Activated naive CD4-positive, alpha-beta T cell treated with anti-CD3 and anti-CD28 coated beads, Interleukin-2, amount 50 U/mL, for 72 hours (primary cell): ENCODE results near the gene LDLRAD3. TPM values are rescaled to one million over a fixed set of nuclear protein-coding genes. Genes with fewer than 3 reads are reported as not detected.

Experiments
- ATAC-seq, 2 donors: fragments of 150-1000 bp; cut with Tn5 transposase; 2 replicates each; pipeline ENCODE4 v1.10.0; 2021; ENCODE audit warnings: mild to moderate bottlenecking in 2 of 2, moderate library complexity in 2 of 2
- DNase-seq, 2 donors: peaks; one replicate each; pipeline ENCODE4 v3.0.0; 2021 to 2022; ENCODE audit warnings: low spot score in 2 of 2
- H3K27ac Mint-ChIP-seq, 2 donors: one replicate each; pipeline ENCODE4 v1.8.0; 2022; ENCODE audit warnings: mild to moderate bottlenecking in 2 of 2, mixed read lengths in 2 of 2
- H3K36me3 Mint-ChIP-seq, 2 donors: one replicate each; pipeline ENCODE4 v1.8.0; 2022; ENCODE audit warnings: mixed read lengths in 2 of 2
- H3K9me3 Mint-ChIP-seq, 2 donors: one replicate each; pipeline ENCODE4 v1.8.0; 2022; ENCODE audit warnings: mixed read lengths in 2 of 2
- total RNA-seq, 2 donors: library from RNA; stranded (reverse); gene quantifications; one replicate each; pipeline ENCODE4 v1.2.3, GENCODE V29; 2022

The LDLRAD3 gene
- total RNA-seq, 2 donors from 2014 or later, result 0.27 to 0.82 TPM

- Mint-ChIP-seq H3K36me3 (no peaks in the 10 kb centered on the region), H3K9me3 (peaks cover 13 to 14% of the 10 kb centered on the region in 2 donors), H3K27ac (no peak overlapping the region)
- DNase-seq, result no peak
- ATAC-seq, result no peak
These were observed 113.6 kb downstream of the LDLRAD3 start for GRCh38 chr11:36057379-36058042.

DNA sequence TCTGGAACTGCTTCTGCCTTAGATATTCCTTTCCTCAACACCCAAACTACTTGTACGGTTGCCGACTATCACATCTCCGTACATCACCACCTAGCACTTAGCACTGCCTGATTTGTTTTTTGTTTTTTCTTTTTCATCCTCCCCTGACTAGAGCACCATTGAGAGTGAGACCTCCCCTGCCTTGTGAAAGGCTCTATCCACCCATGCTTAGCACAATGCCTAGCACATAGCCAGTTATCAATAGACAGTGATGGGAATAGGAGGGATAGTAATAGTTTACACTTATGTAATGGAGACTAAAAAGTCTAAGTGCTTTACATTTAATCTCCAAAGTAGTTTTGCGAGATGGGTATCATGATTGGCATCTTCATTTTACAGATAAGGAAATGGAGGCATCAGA lies 115.8 kb downstream of the LDLRAD3 start:
- peaks cover 10 to 11% of the 10 kb centered on the region in 2 donors for H3K9me3 Mint-ChIP-seq
- peaks cover 0 to under 1% of the 10 kb centered on the region in 2 donors for H3K36me3 Mint-ChIP-seq
- ATAC-seq, result no peak
- DNase-seq, result no peak
- no peak overlapping the region for H3K27ac Mint-ChIP-seq

GRCh38 chr11:36060926-36061325 lies 117.1 kb downstream of the LDLRAD3 start:
- ATAC-seq (no peak), DNase-seq (no peak)
- H3K9me3 Mint-ChIP-seq, result peaks cover 4 to 5% of the 10 kb centered on the region in 2 donors
- no peak overlapping the region for H3K27ac Mint-ChIP-seq
- H3K36me3 Mint-ChIP-seq, result peaks cover 0 to 4% of the 10 kb centered on the region in 2 donors

GRCh38 chr11:36061471-36061870 lies 117.6 kb downstream of the LDLRAD3 start:
- ATAC-seq (no peak), DNase-seq (no peak)
- H3K36me3 Mint-ChIP-seq, result peaks cover 2 to 4% of the 10 kb centered on the region in 2 donors
- H3K27ac Mint-ChIP-seq, result no peak overlapping the region
- H3K9me3 Mint-ChIP-seq, result peaks cover 4 to 6% of the 10 kb centered on the region in 2 donors

DNA sequence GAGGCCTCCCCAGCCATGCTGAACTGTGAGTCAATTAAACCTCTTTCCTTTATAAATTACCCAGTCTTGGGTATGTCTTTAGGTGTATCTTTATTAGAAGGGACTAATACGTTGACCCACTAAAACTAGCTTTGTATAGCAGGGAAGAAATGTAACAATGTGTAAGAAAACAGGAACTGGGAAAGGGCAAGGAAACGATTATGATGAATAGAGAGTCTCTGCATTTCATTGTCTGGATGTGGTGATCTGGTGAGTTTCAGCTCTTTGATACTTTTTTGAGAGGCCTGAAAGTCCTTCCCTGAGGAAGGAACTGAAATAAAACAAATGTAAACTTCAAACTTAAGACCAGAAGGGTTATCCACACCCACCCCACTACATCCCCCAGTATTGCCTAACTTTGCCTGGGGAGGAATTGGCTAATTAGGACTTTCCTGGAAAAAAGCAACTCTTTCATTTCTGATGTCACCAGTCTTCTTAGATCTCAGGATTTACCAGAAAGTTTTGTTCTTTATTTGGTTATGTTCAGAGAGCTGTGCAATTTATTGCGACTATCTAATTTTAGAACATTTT lies 119.0 kb downstream of the LDLRAD3 start:
- no peak for ATAC-seq
- Mint-ChIP-seq H3K36me3 (peaks cover 4 to 8% of the 10 kb centered on the region in 2 donors), H3K27ac (no peak overlapping the region), H3K9me3 (peaks cover 8 to 12% of the 10 kb centered on the region in 2 donors)
- DNase-seq, result no peak

DNA sequence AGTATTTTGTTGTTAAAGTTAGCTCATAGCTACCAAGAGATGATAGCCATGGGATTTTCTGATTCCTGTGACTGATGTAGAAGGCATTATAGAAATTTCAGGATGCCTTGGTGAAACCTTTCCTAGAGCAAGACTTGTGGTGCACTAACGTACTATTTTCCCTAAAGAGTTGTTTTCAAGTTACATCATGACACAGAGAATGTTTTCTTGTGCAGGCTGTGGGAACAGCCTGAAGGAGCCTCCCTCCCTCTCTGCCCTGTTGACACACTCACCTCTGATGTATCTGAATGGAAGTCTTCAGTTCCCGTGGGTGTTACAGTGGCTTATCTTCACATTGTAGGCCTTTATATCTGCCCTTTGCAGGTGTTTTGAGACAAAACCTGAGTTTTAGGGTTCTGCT lies 121.6 kb downstream of the LDLRAD3 start:
- ATAC-seq (no peak), DNase-seq (no peak)
- H3K36me3 Mint-ChIP-seq, result peaks cover 4 to 8% of the 10 kb centered on the region in 2 donors
- H3K9me3 Mint-ChIP-seq, result peaks cover 4 to 11% of the 10 kb centered on the region in 2 donors
- H3K27ac Mint-ChIP-seq, result no peak overlapping the region

GRCh38 chr11:36066891-36067290 lies 123.0 kb downstream of the LDLRAD3 start:
- Mint-ChIP-seq H3K36me3 (peaks cover 4 to 8% of the 10 kb centered on the region in 2 donors), H3K27ac (no peak overlapping the region), H3K9me3 (peaks cover 4 to 11% of the 10 kb centered on the region in 2 donors)
- DNase-seq (no peak), ATAC-seq (no peak)

DNA sequence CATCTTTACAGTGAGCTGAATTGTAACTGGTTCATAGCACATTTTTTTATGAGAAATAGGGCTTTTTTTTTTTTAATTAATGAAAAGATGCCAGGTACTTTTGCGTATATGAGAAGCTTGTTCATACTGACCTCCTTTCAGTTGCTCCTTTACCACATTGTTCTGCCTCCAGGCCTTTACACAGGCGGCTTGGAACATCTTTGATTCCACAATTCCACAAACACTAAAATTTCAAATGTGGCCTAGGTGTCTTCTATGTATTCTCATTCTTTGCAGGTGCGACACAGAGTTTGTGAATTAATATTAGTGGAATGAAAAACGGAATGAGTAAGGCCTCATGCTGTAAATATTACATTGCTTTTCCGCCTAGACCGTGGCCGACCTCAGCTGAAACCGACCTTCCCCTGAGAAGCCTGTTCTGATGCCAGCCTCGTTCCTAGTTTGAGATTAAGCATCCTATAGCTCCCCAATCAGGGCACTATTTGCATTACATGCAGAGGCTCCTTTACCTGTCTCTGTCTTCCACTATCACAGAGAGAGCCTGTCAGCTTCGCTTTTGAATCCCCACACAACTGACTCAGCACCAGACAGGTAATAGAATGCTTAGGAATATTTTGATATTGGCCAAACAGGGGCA lies 125.8 kb downstream of the LDLRAD3 start:
- Mint-ChIP-seq H3K9me3 (peaks cover 4 to 11% of the 10 kb centered on the region in 2 donors), H3K27ac (no peak overlapping the region), H3K36me3 (peaks cover 2 to 8% of the 10 kb centered on the region in 2 donors)
- ATAC-seq (no peak), DNase-seq (no peak)

DNA sequence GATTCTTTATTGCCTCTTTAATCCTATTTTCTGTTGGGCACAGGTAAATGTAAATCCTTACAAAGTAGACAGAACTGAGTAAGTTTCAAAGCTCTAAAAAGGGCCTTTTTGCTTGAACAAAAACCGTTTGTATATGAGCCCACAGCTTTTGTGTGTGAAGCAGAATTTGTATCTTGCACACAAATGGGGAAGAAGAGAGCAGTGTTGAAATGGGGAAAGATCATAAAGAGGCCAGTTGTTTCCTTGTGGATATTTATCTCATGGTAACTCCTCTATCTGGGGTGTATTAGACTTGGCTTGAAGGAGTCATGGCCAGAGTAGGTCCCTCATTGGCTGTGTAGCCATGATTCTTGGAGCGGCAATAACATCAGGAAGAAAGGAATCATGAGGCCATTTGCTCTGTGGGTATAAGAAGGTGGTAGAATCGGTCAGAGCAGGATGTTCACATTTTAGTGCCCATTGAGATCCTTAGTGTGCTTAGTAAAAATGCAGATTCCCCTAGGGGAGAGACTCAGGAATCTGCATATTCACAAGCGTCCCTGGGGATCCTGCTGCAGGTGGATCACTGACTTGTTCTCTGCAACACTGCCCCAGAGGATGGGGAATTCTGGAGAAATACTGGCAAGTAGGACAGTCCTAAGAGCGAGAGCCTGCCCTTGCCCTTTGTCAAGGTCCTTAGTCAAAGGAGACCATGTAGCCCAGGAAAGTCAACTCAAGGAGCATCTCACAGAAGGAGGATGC lies 126.5 kb downstream of the LDLRAD3 start:
- Mint-ChIP-seq H3K36me3 (peaks cover 0 to 8% of the 10 kb centered on the region in 2 donors), H3K27ac (no peak overlapping the region), H3K9me3 (peaks cover 4 to 11% of the 10 kb centered on the region in 2 donors)
- DNase-seq (no peak), ATAC-seq (no peak)

DNA sequence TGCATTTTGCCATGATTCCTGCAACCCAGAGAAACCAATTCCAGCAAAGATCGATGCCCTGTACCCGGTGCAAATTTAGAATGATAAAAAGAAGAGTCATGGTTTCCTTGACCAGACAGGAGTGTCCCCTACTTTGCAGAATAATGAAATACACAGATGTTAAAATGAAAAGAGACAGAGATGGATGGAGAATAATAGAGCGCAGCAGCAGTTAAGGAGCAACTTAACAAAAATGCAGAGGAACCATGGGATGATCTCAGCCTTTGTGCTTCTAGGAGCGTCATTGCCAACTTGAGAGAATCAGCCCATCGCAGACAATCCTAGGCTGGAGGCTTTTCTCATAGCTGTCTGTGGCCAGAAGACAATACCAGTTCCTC lies 127.1 kb downstream of the LDLRAD3 start:
- ATAC-seq (no peak), DNase-seq (no peak)
- H3K36me3 Mint-ChIP-seq, result peaks cover 0 to 8% of the 10 kb centered on the region in 2 donors
- no peak overlapping the region for H3K27ac Mint-ChIP-seq
- peaks cover 4 to 11% of the 10 kb centered on the region in 2 donors for H3K9me3 Mint-ChIP-seq

- DNase-seq (no peak), ATAC-seq (no peak)
- Mint-ChIP-seq H3K36me3 (peaks cover 0 to under 1% of the 10 kb centered on the region in 2 donors), H3K9me3 (peaks cover under 1 to 4% of the 10 kb centered on the region in 2 donors), H3K27ac (no peak overlapping the region)
These were observed 128.1 kb downstream of the LDLRAD3 start for GRCh38 chr11:36071917-36072500.

DNA sequence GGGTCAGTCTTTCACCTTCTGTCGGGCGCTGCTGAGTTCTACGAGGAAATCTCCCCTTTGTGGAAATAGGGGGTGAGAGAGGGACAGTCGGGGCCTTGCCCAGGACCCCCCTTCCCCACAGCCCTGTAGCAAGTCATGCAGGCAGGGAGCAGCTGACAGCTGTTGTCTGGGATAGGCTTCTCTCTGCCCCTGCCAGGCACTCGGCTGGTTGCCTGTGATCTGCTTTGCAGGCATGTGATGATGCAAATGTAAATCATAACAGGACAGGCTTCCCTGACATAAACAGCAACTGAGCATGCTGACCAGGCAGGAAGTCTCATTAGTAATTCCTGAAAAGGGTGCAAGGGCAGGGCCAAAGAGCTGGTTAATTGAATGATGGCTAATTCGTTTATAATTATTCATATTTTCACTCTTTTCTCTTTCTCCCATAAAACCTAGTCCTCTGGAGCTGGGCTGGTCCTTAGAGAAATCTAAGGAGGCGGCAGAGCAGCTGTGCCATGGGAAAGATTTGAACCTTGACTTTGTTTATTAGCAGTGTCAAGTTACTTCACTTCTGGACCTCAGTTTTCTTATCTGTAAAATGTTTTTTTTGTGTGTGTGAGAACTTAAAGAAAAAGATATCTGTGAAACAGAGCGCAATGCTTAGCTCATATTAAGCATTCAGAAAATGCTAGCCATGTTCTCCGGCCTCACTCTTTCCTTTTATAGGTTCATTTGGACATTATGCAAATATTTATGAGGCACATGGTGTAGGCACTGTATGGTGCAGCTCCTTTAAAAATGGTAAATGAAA lies 129.7 kb downstream of the LDLRAD3 start:
- H3K36me3 Mint-ChIP-seq, result no peaks in the 10 kb centered on the region
- peaks cover 0 to 3% of the 10 kb centered on the region in 2 donors for H3K9me3 Mint-ChIP-seq
- ATAC-seq (no peak), DNase-seq (no peak)
- no peak overlapping the region for H3K27ac Mint-ChIP-seq

DNA sequence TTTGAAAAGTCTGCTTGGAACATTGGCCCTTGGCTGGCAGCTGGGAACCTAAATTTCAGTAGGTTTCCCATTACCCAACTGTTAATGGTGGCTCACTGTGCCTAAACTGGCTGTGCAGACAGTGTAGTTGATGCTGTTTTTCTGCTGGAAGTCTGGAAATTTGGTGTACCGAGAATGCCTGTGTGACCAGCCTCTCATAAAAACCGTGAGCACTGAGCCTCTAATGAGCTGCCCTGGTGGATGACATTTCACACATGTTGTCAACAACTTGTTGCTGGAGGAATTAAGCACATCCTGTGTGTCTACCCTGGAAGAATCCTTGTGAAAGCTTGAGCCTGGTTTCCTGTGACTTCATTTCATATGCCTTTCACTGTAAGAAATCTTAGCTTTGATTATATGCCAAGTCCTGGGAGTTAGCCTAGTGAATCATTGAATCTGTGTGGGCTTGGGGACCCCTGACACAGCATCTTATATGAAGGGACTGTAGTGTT lies 131.1 kb downstream of the LDLRAD3 start:
- ATAC-seq (no peak), DNase-seq (no peak)
- no peaks in the 10 kb centered on the region for H3K36me3 Mint-ChIP-seq
- H3K27ac Mint-ChIP-seq, result no peak overlapping the region
- no peaks in the 10 kb centered on the region for H3K9me3 Mint-ChIP-seq

DNA sequence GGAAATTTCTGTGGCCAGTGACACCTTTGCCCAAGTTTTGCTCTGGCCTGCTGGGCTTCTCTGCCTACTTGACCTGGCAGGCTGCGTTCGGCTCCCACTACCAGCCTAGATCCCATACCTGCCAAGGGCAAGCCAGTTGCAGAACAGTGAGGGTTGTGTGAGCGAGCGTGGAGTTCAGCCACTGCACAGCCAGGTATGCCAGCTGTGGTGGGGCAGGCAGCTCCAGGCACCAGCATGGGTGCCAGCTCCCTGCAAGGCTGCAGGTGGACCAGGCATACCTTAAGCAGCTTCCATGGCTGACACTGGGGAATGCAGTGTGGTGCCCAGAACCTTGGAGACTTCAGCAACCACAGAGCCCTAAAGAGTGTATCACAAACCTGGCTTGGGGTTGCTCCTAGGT lies 133.5 kb downstream of the LDLRAD3 start:
- no peak for DNase-seq
- no peaks in the 10 kb centered on the region for H3K9me3 Mint-ChIP-seq
- H3K36me3 Mint-ChIP-seq, result no peaks in the 10 kb centered on the region
- no peak overlapping the region for H3K27ac Mint-ChIP-seq
- no peak for ATAC-seq

GRCh38 chr11:36077886-36078685 lies 134.2 kb downstream of the LDLRAD3 start:
- H3K9me3 Mint-ChIP-seq, result peaks cover 0 to 6% of the 10 kb centered on the region in 2 donors
- DNase-seq (no peak), ATAC-seq (no peak)
- no peaks in the 10 kb centered on the region for H3K36me3 Mint-ChIP-seq
- no peak overlapping the region for H3K27ac Mint-ChIP-seq
